ENCODE measurements around the gene ADAMTSL2.
A peak's percentile ranks its signal among the peaks of the same experiment; 100 is the strongest.
"Not testable (repeated sequence)": the region's sequence is repeated elsewhere in the genome, so short reads cannot be mapped to it uniquely, and the experiment has no call there.

ADAMTSL2 gene

DNA sequence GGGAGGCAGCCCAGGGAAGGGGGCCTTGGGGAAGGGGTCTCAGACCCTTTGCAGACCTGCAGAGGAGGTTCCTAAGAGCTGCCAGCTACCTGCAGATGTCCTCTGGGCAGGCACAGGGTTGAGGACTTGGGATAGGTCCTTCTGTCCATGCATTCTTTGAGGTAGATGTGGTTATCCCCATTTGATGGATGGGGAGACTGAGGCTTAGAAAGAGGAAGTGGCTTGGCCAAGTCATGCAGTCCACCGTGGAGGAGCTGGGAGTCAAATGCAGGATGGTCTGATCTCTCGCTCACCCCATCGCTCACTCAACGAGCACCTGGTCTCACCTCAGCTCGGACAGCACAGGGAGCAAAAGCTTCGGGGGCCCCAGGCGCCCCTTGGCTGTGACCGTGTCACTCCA, 20.2 kb downstream of the ADAMTSL2 start:
- Histone ChIP-seq H3K4me1 (ENCODE audit: insufficient read depth, low read length) (peaks cover 20% of the 10 kb centered on the region), H3K4me3 (ENCODE audit: low read length) (no peak overlapping the region), H3K36me3 (ENCODE audit: insufficient read depth, low read length) (no peaks in the 10 kb centered on the region), H2AFZ (ENCODE audit: low read depth, low read length) (no peak overlapping the region), H3K9me3 (ENCODE audit: low read length) (no peaks in the 10 kb centered on the region), H3K27me3 (ENCODE audit: insufficient read depth, low read length) (peaks cover 3% of the 10 kb centered on the region)

DNA sequence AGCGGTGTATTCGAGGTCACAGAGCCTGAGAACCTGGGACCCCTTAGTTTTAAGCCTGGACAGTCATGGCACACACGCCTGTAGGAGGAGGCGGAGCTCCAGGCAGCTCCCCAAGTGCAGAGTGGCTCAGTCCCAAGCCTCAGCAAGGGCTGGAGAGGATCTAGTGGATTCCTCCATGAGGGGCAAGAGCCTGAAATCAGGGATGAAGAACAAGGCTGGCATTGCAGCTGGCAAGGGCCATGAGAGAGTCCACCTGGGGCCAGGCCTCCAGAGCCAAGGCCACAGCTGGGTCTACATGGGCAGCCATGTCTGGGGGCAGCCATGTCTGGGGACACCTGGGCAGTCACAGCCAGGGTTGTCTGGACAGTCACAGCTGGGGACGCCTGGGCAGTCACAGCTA, 21.9 kb downstream of the ADAMTSL2 start:
- Histone ChIP-seq H3K9me3 (ENCODE audit: low read length) (no peaks in the 10 kb centered on the region), H3K4me3 (ENCODE audit: low read length) (no peak overlapping the region), H3K4me1 (ENCODE audit: insufficient read depth, low read length) (peaks cover 20% of the 10 kb centered on the region), H2AFZ (ENCODE audit: low read depth, low read length) (no peak overlapping the region), H3K36me3 (ENCODE audit: insufficient read depth, low read length) (no peaks in the 10 kb centered on the region), H3K27me3 (ENCODE audit: insufficient read depth, low read length) (peaks cover 3% of the 10 kb centered on the region)

DNA sequence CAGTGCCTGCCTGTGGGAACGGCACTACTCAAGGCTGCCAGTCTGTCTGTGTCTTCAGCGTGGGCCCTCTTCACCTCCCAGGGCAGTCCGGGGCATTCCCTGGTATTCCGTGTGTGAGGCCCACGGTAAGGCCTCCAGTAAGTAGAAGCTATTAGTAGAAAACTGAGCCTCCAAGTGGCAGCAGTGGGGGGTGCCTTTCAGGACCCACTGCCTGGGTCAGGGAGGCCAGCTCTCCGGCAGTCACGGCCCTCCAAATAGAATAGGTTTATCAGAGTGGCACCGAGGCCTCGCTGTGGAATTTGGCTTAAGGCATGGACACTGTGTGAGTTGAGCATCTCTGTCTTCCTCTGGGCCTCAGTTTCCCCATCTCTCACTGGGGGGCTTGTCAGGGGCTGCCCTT, 23.1 kb downstream of the ADAMTSL2 start:
- H3K4me1 ChIP-seq (ENCODE audit: insufficient read depth, low read length) = peaks cover 20% of the 10 kb centered on the region
- H3K36me3 ChIP-seq (ENCODE audit: insufficient read depth, low read length) = no peaks in the 10 kb centered on the region
- H3K27me3 ChIP-seq (ENCODE audit: insufficient read depth, low read length) = peaks cover 3% of the 10 kb centered on the region
- no peak overlapping the region for H2AFZ ChIP-seq (ENCODE audit: low read depth, low read length)
- H3K9me3 ChIP-seq (ENCODE audit: low read length) = no peaks in the 10 kb centered on the region
- no peak overlapping the region for H3K4me3 ChIP-seq (ENCODE audit: low read length)

DNA sequence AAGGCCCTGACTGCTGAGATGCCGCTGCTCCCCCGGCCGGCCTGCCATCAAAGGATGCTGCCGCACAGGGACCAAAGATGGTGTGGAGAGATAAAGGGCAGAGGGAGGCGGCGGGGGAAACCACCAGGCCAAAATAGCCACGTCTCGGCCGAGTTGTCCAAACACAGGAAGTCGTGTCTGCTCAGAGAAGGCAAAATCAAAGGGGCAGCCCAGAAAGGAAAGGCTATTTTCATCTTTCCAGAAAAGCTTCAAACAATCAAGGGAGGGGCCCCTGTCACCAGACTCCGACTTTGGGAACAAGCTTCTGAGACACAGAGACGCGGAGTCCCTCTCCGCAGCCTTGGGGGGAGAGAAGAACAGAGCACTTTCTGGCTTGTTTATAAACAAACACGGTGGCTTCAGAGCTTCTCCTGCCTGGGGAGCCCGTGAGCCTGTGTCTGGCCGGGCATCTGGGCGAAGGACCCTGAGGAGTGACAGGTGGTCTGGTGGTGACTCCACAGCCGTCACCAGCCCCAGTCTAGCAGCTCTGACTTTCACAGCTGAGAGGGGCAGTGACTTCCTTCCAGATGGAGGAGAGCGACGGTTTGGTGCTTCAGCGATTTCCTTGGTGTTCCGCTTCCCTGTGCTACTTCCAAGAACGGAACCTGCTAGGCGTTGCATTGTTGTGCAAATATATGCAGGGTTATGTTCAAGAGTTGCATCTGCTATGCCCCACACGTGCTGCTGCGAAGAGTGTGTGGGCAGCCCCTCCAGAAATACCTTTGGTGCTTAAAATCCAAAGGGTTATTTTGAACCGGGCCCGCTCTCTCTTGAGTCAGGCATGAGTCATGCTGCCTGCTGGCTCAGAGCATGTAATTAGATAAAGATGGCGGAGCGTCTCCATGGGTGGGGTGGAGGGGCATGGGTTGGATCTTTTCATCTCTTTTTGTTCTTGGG, 24.0 kb downstream of the ADAMTSL2 start:
- Histone ChIP-seq H3K36me3 (ENCODE audit: insufficient read depth, low read length) (no peaks in the 10 kb centered on the region), H2AFZ (ENCODE audit: low read depth, low read length) (peak overlapping the region; percentile 73), H3K9me3 (ENCODE audit: low read length) (no peaks in the 10 kb centered on the region), H3K27me3 (ENCODE audit: insufficient read depth, low read length) (peaks cover 3% of the 10 kb centered on the region), H3K4me3 (ENCODE audit: low read length) (peak overlapping the region; percentile 28), H3K4me1 (ENCODE audit: insufficient read depth, low read length) (peaks cover 21% of the 10 kb centered on the region)

DNA sequence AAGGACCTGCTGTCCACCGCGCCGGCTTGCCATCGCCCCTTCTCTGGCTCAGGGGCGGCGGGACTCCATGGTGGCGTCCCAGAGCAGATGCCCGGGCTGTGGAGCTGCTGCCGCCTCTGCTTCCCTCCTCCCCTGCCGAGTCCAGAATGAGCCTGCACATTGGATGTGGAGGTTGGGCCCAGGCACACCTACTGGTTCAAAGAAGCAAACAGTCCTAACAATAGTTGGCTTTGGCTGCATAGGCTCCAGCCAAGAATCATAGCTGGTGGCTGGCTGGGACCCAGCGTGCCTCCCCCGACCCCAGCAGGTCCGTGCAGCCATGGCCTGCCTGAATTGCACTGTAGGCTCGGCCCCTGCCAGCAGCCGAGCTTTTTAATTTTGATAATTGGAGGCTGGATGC, 25.8 kb downstream of the ADAMTSL2 start:
- Histone ChIP-seq H3K27me3 (ENCODE audit: insufficient read depth, low read length) (peaks cover 8% of the 10 kb centered on the region), H3K9me3 (ENCODE audit: low read length) (no peaks in the 10 kb centered on the region), H2AFZ (ENCODE audit: low read depth, low read length) (no peak overlapping the region), H3K4me1 (ENCODE audit: insufficient read depth, low read length) (peaks cover 22% of the 10 kb centered on the region), H3K4me3 (ENCODE audit: low read length) (no peak overlapping the region), H3K36me3 (ENCODE audit: insufficient read depth, low read length) (no peaks in the 10 kb centered on the region)

DNA sequence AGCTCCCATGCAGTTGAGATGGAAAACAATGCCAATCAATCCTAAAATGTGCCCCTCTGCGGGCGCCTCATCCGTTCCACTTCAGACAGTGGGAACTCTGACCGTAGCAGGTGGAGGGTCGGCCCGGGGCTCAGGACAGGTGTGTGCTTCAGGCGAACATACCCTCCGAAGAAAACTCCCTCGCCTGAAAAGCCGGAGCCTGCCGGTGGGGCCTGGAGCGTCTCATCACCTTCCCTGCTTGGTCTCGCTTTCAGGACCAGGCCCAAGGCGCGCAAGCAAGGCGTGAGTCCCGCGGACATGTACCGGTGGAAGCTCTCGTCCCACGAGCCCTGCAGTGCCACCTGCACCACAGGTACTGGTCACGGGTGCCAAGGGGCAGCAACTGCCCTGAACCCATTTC, 26.4 kb downstream of the ADAMTSL2 start:
- Histone ChIP-seq H3K36me3 (ENCODE audit: insufficient read depth, low read length) (no peaks in the 10 kb centered on the region), H3K4me3 (ENCODE audit: low read length) (no peak overlapping the region), H3K4me1 (ENCODE audit: insufficient read depth, low read length) (peaks cover 23% of the 10 kb centered on the region), H3K27me3 (ENCODE audit: insufficient read depth, low read length) (peaks cover 11% of the 10 kb centered on the region), H2AFZ (ENCODE audit: low read depth, low read length) (no peak overlapping the region), H3K9me3 (ENCODE audit: low read length) (no peaks in the 10 kb centered on the region)

DNA sequence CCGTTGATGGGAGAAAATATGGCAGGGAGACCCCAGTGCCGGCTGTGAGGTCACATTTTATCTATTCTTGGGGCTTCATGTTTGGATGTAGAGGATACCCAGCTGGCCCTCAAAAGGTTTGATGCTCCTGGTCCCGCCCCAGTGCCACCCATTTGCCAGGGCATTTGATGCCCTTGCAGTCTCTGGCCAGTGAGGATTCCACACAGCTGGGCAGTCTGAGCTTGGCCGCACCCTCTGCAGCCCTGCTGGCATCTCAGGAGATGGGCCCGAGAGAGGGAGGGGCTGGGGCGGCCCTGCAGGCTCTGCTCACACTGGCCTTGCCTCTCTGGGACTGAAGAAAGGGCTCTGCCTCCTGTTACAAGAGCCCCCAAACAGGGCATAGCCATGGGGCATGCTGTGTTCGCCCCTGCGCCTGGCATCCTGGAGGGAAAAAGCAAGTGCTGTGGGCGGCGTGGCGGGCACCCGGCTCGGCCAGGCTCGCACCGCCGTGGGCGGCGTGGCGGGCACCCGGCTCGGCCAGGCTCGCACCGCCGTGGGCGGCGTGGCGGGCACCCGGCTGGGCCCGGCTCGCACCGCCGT, 27.6 kb downstream of the ADAMTSL2 start:
- H2AFZ ChIP-seq (ENCODE audit: low read depth, low read length) = no peak overlapping the region
- H3K4me1 ChIP-seq (ENCODE audit: insufficient read depth, low read length) = peaks cover 23% of the 10 kb centered on the region
- H3K36me3 ChIP-seq (ENCODE audit: insufficient read depth, low read length) = no peaks in the 10 kb centered on the region
- no peak overlapping the region for H3K4me3 ChIP-seq (ENCODE audit: low read length)
- H3K9me3 ChIP-seq (ENCODE audit: low read length) = no peaks in the 10 kb centered on the region
- H3K27me3 ChIP-seq (ENCODE audit: insufficient read depth, low read length) = peaks cover 9% of the 10 kb centered on the region

DNA sequence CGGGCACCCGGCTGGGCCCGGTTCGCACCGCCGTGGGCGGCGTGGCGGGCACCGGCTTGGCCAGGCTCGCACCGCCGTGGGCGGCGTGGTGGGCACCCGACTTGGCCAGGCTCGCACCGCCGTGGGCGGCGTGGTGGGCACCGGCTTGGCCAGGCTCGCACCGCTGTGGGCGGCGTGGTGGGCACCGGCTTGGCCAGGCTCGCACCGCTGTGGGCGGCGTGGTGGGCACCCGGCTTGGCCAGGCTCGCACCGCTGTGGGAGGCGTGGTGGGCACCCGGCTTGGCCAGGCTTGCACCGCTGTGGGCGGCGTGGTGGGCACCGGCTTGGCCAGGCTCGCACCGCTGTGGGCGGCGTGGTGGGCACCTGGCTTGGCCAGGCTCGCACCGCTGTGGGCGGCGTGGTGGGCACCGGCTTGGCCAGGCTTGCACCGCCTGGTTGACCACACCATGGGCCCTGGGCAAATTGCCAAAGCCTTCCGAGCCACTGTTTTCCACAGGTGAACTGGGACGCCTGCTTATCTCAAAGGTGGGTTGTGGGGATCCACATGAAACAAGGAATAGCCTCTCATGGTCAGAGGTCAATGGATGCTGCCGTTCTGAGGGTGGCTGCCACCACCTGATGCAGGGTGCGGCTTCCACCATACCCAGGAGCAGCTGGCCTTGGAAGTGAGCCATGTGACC, 28.2 kb downstream of the ADAMTSL2 start:
- Histone ChIP-seq H2AFZ (ENCODE audit: low read depth, low read length) (no peak overlapping the region), H3K4me3 (ENCODE audit: low read length) (no peak overlapping the region), H3K9me3 (ENCODE audit: low read length) (no peaks in the 10 kb centered on the region), H3K4me1 (ENCODE audit: insufficient read depth, low read length) (peaks cover 17% of the 10 kb centered on the region), H3K36me3 (ENCODE audit: insufficient read depth, low read length) (no peaks in the 10 kb centered on the region), H3K27me3 (ENCODE audit: insufficient read depth, low read length) (peaks cover 9% of the 10 kb centered on the region)

DNA sequence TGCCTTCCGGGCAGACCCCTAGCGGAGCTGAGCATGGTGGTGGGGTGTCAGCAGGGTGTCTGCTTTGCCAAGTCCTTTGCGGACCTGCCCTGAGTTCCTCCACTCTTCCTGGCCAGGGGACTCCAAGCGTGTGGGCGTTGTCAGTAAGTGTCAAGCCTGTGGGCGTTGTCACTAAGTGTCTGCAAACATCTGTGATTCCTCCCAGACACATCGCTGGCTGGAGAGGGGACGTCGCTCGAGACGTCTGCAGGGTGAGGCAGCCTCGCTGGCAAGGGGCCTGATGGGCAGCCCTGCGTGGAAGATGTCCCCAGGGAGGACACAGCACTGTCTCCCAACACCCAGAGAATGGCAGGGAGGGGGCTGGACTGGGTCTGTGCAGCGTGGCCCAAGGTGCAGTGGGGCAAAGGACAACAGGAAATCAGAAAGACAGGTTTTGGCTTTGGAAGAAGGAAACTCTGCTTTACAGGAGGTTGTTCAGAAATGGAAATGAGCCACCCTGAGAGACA, 28.8 kb downstream of the ADAMTSL2 start:
- H3K4me3 ChIP-seq (ENCODE audit: low read length) = no peak overlapping the region
- H3K9me3 ChIP-seq (ENCODE audit: low read length) = no peaks in the 10 kb centered on the region
- no peaks in the 10 kb centered on the region for H3K36me3 ChIP-seq (ENCODE audit: insufficient read depth, low read length)
- peaks cover 11% of the 10 kb centered on the region for H3K4me1 ChIP-seq (ENCODE audit: insufficient read depth, low read length)
- H2AFZ ChIP-seq (ENCODE audit: low read depth, low read length) = no peak overlapping the region
- peaks cover 11% of the 10 kb centered on the region for H3K27me3 ChIP-seq (ENCODE audit: insufficient read depth, low read length)

DNA sequence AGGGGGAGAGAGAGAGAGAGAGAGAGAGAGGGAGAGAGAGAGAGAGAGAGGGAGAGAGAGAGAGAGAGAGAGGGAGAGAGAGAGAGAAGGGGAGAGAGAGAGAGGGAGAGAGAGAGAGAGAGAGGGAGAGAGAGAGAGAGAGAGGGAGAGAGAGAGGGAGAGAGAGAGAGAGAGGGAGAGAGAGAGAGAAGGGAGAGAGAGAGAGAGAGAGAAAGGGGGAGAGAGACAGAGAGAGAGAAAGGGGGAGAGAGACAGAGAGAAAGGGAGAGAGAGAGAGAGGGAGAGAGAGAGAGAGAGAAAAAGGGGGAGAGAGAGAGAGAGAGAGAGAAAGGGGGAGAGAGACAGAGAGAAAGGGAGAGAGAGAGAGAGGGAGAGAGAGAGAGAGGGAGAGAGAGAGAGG, 29.3 kb downstream of the ADAMTSL2 start:
- H3K4me1 ChIP-seq (ENCODE audit: insufficient read depth, low read length); H3K36me3 ChIP-seq (ENCODE audit: insufficient read depth, low read length); H3K4me3 ChIP-seq (ENCODE audit: low read length); H3K9me3 ChIP-seq (ENCODE audit: low read length); H2AFZ ChIP-seq (ENCODE audit: low read depth, low read length): not testable (repeated sequence)
- H3K27me3 ChIP-seq (ENCODE audit: insufficient read depth, low read length) = peaks cover 11% of the 10 kb centered on the region

DNA sequence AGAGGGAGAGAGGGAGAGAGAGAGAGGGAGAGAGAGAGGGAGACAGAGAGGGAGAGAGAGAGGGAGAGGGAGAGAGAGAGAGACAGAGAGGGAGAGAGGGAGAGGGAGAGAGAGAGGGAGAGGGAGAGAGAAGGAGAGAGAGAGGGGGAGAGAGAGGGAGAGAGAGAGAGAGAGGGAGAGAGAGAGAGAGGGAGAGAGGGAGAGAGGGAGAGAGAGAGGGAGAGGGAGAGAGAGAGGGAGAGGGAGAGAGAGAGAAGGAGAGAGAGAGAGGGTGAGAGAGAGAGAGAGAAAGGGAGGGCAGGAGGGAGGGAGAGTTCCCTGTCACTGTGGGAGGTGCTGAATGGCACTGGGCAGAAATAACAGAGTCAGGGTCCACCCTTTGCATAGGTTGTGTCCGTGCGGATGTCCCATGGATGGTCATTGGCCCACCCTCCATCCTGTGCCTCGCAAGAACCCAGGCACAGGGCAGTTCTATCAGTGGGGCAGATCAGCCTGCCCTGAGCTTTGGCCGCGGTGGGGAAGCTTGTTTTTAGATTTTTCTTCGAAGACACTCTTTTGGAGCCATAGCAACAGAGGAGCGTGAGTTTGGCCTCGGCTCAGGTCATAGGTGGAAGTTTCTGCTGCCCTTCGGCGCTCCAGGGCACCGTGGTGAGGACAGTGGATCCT, 30.1 kb downstream of the ADAMTSL2 start:
- peaks cover 8% of the 10 kb centered on the region for H3K4me1 ChIP-seq (ENCODE audit: insufficient read depth, low read length)
- H3K27me3 ChIP-seq (ENCODE audit: insufficient read depth, low read length) = peaks cover 11% of the 10 kb centered on the region
- no peak overlapping the region for H2AFZ ChIP-seq (ENCODE audit: low read depth, low read length)
- no peaks in the 10 kb centered on the region for H3K9me3 ChIP-seq (ENCODE audit: low read length)
- H3K4me3 ChIP-seq (ENCODE audit: low read length) = no peak overlapping the region
- no peaks in the 10 kb centered on the region for H3K36me3 ChIP-seq (ENCODE audit: insufficient read depth, low read length)

DNA sequence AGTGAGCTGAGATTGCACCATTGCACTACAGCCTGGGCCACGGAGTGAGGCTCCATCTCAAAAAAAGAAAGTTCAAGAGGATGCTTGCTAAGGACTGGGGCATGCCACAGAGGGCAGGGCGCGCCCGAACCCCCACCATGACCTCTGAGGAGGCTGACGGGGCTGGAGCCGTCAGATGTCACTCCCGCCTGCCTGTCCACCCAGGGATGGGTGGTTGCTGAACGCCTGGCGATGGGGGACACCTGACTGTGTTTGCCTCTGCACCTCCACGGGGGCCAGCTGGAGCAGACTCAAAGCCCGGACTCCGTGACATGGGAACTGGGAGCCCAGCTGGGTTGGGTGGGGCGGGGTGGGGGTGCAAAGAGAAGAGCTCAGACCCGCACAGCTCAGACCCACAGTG, 31.9 kb downstream of the ADAMTSL2 start:
- Histone ChIP-seq H3K27me3 (ENCODE audit: insufficient read depth, low read length) (peaks cover 11% of the 10 kb centered on the region), H2AFZ (ENCODE audit: low read depth, low read length) (no peak overlapping the region), H3K9me3 (ENCODE audit: low read length) (no peaks in the 10 kb centered on the region), H3K4me3 (ENCODE audit: low read length) (no peak overlapping the region), H3K4me1 (ENCODE audit: insufficient read depth, low read length) (peaks cover 8% of the 10 kb centered on the region), H3K36me3 (ENCODE audit: insufficient read depth, low read length) (no peaks in the 10 kb centered on the region)

DNA sequence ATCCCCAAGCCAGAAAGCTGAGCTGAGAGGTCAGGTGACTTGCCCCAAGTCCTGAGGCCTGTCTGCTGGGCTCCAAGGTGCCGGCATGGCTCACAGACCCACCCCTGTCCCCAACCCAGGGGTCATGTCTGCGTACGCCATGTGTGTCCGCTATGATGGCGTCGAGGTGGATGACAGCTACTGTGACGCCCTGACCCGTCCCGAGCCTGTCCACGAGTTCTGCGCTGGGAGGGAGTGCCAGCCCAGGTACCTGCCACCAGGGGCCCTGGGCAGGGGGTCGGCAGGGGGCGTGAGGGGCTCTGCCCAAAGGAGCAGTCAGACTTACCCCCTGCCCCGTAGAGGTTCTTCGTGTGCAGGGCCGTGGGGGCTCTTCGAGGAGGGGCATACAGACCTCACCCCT, 32.3 kb downstream of the ADAMTSL2 start:
- H3K27me3 ChIP-seq (ENCODE audit: insufficient read depth, low read length) = peaks cover 11% of the 10 kb centered on the region
- peaks cover 8% of the 10 kb centered on the region for H3K4me1 ChIP-seq (ENCODE audit: insufficient read depth, low read length)
- H3K36me3 ChIP-seq (ENCODE audit: insufficient read depth, low read length) = no peaks in the 10 kb centered on the region
- no peaks in the 10 kb centered on the region for H3K9me3 ChIP-seq (ENCODE audit: low read length)
- H3K4me3 ChIP-seq (ENCODE audit: low read length) = no peak overlapping the region
- no peak overlapping the region for H2AFZ ChIP-seq (ENCODE audit: low read depth, low read length)
